Measurements from ENCODE around the gene MCTP1.

- no peak for TF ChIP-seq CTCF (conservative IDR thresholded peaks at IDR 0.05; ENCODE audit: low read length)
- TF ChIP-seq EZH2phosphoT487 (IDR thresholded peaks at IDR 0.05; ENCODE audit: borderline replicate concordance) = no peak
These were observed 368.3 kb downstream of the MCTP1 start for GRCh38 chr5:94916619-94917018.
